Activated CD4-positive, alpha-beta T cell treated with anti-CD3 and anti-CD28 coated beads, Interleukin-2, amount 10 ng/mL, durations not matched to agents 7 days and 5 days (primary cell): Measurements from ENCODE around the gene PSMB10. TPM values are rescaled to one million over a fixed set of nuclear protein-coding genes. Genes with fewer than 3 reads are reported as not detected.
A peak's percentile ranks its signal among the peaks of the same experiment; 100 is the strongest.
"Not testable (repeated sequence)": the region's sequence is repeated elsewhere in the genome, so short reads cannot be mapped to it uniquely, and the experiment has no call there.

Experiments
- CTCF ChIA-PET: fragments of 350-600 bp; sonication (Branson Sonifier 250); formaldehyde crosslinking; loops from one replicate; lab custom pipeline; 2021; ENCODE audit warnings: antibody characterized with exemption; lab: Charles Lee
- POLR2A ChIA-PET: fragments of 350-600 bp; sonication (Branson Sonifier 250); formaldehyde crosslinking; loops from one replicate; lab custom pipeline; 2021; ENCODE audit warnings: antibody characterized with exemption; lab: Charles Lee
- DNase-seq: peaks from one replicate; pipeline ENCODE4 v3.0.0-alpha.2; 2020
- H3K27ac Mint-ChIP-seq: one replicate; pipeline ENCODE4 v1.8.0; 2021; ENCODE audit warnings: mild to moderate bottlenecking, moderate library complexity, mixed read lengths
- H3K27me3 Mint-ChIP-seq: one replicate; pipeline ENCODE4 v1.8.0; 2021; ENCODE audit warnings: mixed read lengths
- H3K36me3 Mint-ChIP-seq: one replicate; pipeline ENCODE4 v1.8.0; 2021; ENCODE audit warnings: low read depth, mixed read lengths
- H3K4me1 Mint-ChIP-seq: one replicate; pipeline ENCODE4 v1.8.0; 2021; ENCODE audit warnings: mixed read lengths
- H3K4me3 Mint-ChIP-seq: one replicate; pipeline ENCODE4 v1.8.0; 2021; ENCODE audit warnings: mild to moderate bottlenecking, moderate library complexity, mixed read lengths
- H3K9me3 Mint-ChIP-seq: one replicate; pipeline ENCODE4 v1.8.0; 2021; ENCODE audit warnings: mixed read lengths
- total RNA-seq, 2 experiments: library from RNA; stranded (reverse); gene quantifications; one replicate each; pipeline ENCODE4 v1.2.3, GENCODE V29; 2021

Gene PSMB10
- total RNA-seq, result 100 to 1,000 TPM; 214 to 288 TPM

- Mint-ChIP-seq H3K9me3 (no peaks in the 10 kb centered on the region), H3K36me3 (peaks cover 50% of the 10 kb centered on the region), H3K4me3 (peak within 1 kb of the TSS; percentile 99), H3K4me1 (peaks cover 50% of the 10 kb centered on the region), H3K27me3 (no peaks in the 10 kb centered on the region), H3K27ac (peak within 1 kb of the TSS; percentile 93)
- POLR2A ChIA-PET, result interaction anchor here (0.6 to 1.2 kb wide), 2 partner anchors 44 to 455 kb away, joined by 3 to 6 read pairs; partner anchors contain the start of gene PSKH1
- CTCF ChIA-PET, result interaction anchor here (0.7 to 4.0 kb wide), 12 partner anchors 7 to 415 kb away, joined by 3 to 23 read pairs (median 3); partner anchors contain the start of gene PSKH1
- no peak for DNase-seq
Measured at GRCh38 chr16:67936124-67936879, at the start of gene PSMB10. Gene PSMB10, minus strand, starts transcription at chr16:67936850. Its CDS starts 101 bp downstream, at chr16:67936749.

- Mint-ChIP-seq H3K4me3 (no peak overlapping the region), H3K9me3 (no peaks in the 10 kb centered on the region), H3K27me3 (peaks cover 3% of the 10 kb centered on the region), H3K27ac (no peak overlapping the region), H3K36me3 (no peaks in the 10 kb centered on the region), H3K4me1 (peaks cover 24% of the 10 kb centered on the region)
- POLR2A ChIA-PET, result no interaction called here
- DNase-seq, result no peak
- CTCF ChIA-PET, result interaction anchor here (0.8 to 2.2 kb wide), 5 partner anchors 9 to 103 kb away, joined by 3 to 9 read pairs (median 3); partner anchors contain the start of gene NFATC3
Measured at GRCh38 chr16:67982011-67982696, 45.5 kb upstream of the PSMB10 start.

- CTCF ChIA-PET, result interaction anchor here (0.8 to 1.5 kb wide), 4 partner anchors 14 to 85 kb away, joined by 3 to 5 read pairs (median 4); no protein-coding TSS in a partner anchor
- Mint-ChIP-seq H3K36me3 (no peaks in the 10 kb centered on the region), H3K4me1 (peaks cover 24% of the 10 kb centered on the region), H3K9me3 (no peaks in the 10 kb centered on the region), H3K27me3 (peaks cover 4% of the 10 kb centered on the region), H3K4me3 (no peak within 1 kb of the TSS), H3K27ac (no peak within 1 kb of the TSS)
- DNase-seq, result no peak
- POLR2A ChIA-PET, result no interaction called here
Measured at GRCh38 chr16:67979955-67980678, 43.5 kb upstream of the PSMB10 start, which contains the start of gene DPEP3. Gene DPEP3, minus strand, starts transcription at chr16:67980499. Its CDS starts 119 bp downstream, at chr16:67980380.

GRCh38 chr16:67977469-67978227, 41.0 kb upstream of the PSMB10 start:
- DNase-seq, result no peak
- peaks cover 5% of the 10 kb centered on the region for H3K27me3 Mint-ChIP-seq
- H3K27ac Mint-ChIP-seq, result no peak overlapping the region
- ChIA-PET CTCF (interaction anchor here (0.6 kb wide), 1 partner anchor 34 kb away, joined by 6 read pairs; no protein-coding TSS in a partner anchor), POLR2A (no interaction called here)
- H3K4me3 Mint-ChIP-seq, result no peak overlapping the region
- H3K4me1 Mint-ChIP-seq, result peaks cover under 1% of the 10 kb centered on the region
- no peaks in the 10 kb centered on the region for H3K36me3 Mint-ChIP-seq
- no peaks in the 10 kb centered on the region for H3K9me3 Mint-ChIP-seq

- Mint-ChIP-seq H3K4me3 (no peak overlapping the region), H3K36me3 (no peaks in the 10 kb centered on the region), H3K9me3 (no peaks in the 10 kb centered on the region), H3K27ac (no peak overlapping the region), H3K4me1 (no peaks in the 10 kb centered on the region), H3K27me3 (peaks cover 5% of the 10 kb centered on the region)
- no peak for DNase-seq
- CTCF ChIA-PET, result no interaction called here
- POLR2A ChIA-PET, result no interaction called here
Measured at GRCh38 chr16:67977005-67977404, 40.4 kb upstream of the PSMB10 start.

GRCh38 chr16:67976205-67976604, 39.6 kb upstream of the PSMB10 start:
- Mint-ChIP-seq H3K4me3 (no peak overlapping the region), H3K4me1 (no peaks in the 10 kb centered on the region), H3K27me3 (peaks cover 5% of the 10 kb centered on the region), H3K27ac (no peak overlapping the region), H3K9me3 (no peaks in the 10 kb centered on the region), H3K36me3 (no peaks in the 10 kb centered on the region)
- DNase-seq, result no peak
- POLR2A ChIA-PET, result no interaction called here
- CTCF ChIA-PET, result no interaction called here

- H3K27me3 Mint-ChIP-seq, result peaks cover 5% of the 10 kb centered on the region
- H3K27ac Mint-ChIP-seq, result no peak overlapping the region
- H3K9me3 Mint-ChIP-seq, result no peaks in the 10 kb centered on the region
- ChIA-PET POLR2A (no interaction called here), CTCF (interaction anchor here (0.5 to 0.6 kb wide), 2 partner anchors 26 to 1362 kb away, joined by 3 read pairs; no protein-coding TSS in a partner anchor)
- no peaks in the 10 kb centered on the region for H3K4me1 Mint-ChIP-seq
- no peak overlapping the region for H3K4me3 Mint-ChIP-seq
- no peak for DNase-seq
- no peaks in the 10 kb centered on the region for H3K36me3 Mint-ChIP-seq
Measured at GRCh38 chr16:67975321-67976105, 38.9 kb upstream of the PSMB10 start.

GRCh38 chr16:67972285-67972684, 35.6 kb upstream of the PSMB10 start:
- H3K27ac Mint-ChIP-seq, H3K27me3 Mint-ChIP-seq, H3K4me3 Mint-ChIP-seq, DNase-seq, H3K9me3 Mint-ChIP-seq, POLR2A ChIA-PET, H3K36me3 Mint-ChIP-seq: not testable (repeated sequence)
- peaks cover 10% of the 10 kb centered on the region for H3K4me1 Mint-ChIP-seq
- CTCF ChIA-PET, result interaction anchor here (1.2 kb wide), 1 partner anchor 69 kb away, joined by 3 read pairs; no protein-coding TSS in a partner anchor

- POLR2A ChIA-PET, result no interaction called here
- Mint-ChIP-seq H3K36me3 (no peaks in the 10 kb centered on the region), H3K9me3 (no peaks in the 10 kb centered on the region), H3K4me1 (peaks cover 22% of the 10 kb centered on the region), H3K27ac (no peak overlapping the region), H3K4me3 (no peak overlapping the region), H3K27me3 (peaks cover 2% of the 10 kb centered on the region)
- CTCF ChIA-PET, result interaction anchor here (1.6 kb wide), 1 partner anchor 17 kb away, joined by 3 read pairs; no protein-coding TSS in a partner anchor
- no peak for DNase-seq
Measured at GRCh38 chr16:67971111-67971510, 34.5 kb upstream of the PSMB10 start.

- Mint-ChIP-seq H3K4me1 (peaks cover 27% of the 10 kb centered on the region), H3K27me3 (no peaks in the 10 kb centered on the region), H3K27ac (peak overlapping the region; percentile 85), H3K9me3 (no peaks in the 10 kb centered on the region), H3K36me3 (no peaks in the 10 kb centered on the region), H3K4me3 (peak overlapping the region; percentile 78)
- CTCF ChIA-PET, result interaction anchor here (0.6 to 1.5 kb wide), 3 partner anchors 12 to 70 kb away, joined by 3 to 4 read pairs (median 3); no protein-coding TSS in a partner anchor
- POLR2A ChIA-PET, result no interaction called here
- DNase-seq, result no peak
Measured at GRCh38 chr16:67969254-67970039, 32.8 kb upstream of the PSMB10 start.
